GM21515 (cell line): Measurements from ENCODE around the gene KCNH2.

Experiments used
- ATAC-seq: cut with Tn5 transposase; IDR thresholded peaks from one replicate; pipeline ENCODE4 v1.9.1; 2021; ENCODE audit not compliant: unreplicated experiment

The KCNH2 gene

GRCh38 chr7:150950496-150951180, 27.5 kb downstream of the KCNH2 start:
- ATAC-seq = no peak

GRCh38 chr7:150949971-150950491, 28.1 kb downstream of the KCNH2 start:
- no peak for ATAC-seq

- ATAC-seq = no peak
Observed at GRCh38 chr7:150949564-150949963, 28.6 kb downstream of the KCNH2 start.

GRCh38 chr7:150948791-150949251, 29.3 kb downstream of the KCNH2 start:
- no peak for ATAC-seq

- ATAC-seq = no peak
Observed at GRCh38 chr7:150947761-150948651, 30.1 kb downstream of the KCNH2 start.

GRCh38 chr7:150947241-150947745, 30.8 kb downstream of the KCNH2 start:
- ATAC-seq = no peak

GRCh38 chr7:150946421-150947240, 31.5 kb downstream of the KCNH2 start:
- no peak for ATAC-seq

- no peak for ATAC-seq
Observed at GRCh38 chr7:150945853-150946420, 32.2 kb downstream of the KCNH2 start.

GRCh38 chr7:150945171-150945852, 32.8 kb downstream of the KCNH2 start:
- ATAC-seq = no peak

- no peak for ATAC-seq
Observed at GRCh38 chr7:150944066-150945042, 33.8 kb downstream of the KCNH2 start.

GRCh38 chr7:150943453-150943814, 34.7 kb downstream of the KCNH2 start:
- ATAC-seq = no peak

GRCh38 chr7:150942591-150943452, 35.3 kb downstream of the KCNH2 start:
- no peak for ATAC-seq

- no peak for ATAC-seq
Observed at GRCh38 chr7:150942001-150942590, 36.0 kb downstream of the KCNH2 start.

- ATAC-seq = no peak
Observed at GRCh38 chr7:150941351-150942000, 36.6 kb downstream of the KCNH2 start.

GRCh38 chr7:150940431-150941102, 37.6 kb downstream of the KCNH2 start:
- no peak for ATAC-seq

GRCh38 chr7:150939466-150939865, 38.7 kb downstream of the KCNH2 start:
- no peak for ATAC-seq
